Erythroblast (primary cell): ENCODE measurements around the gene SNCAIP.

Source experiments
- GATA1 ChIP-seq: IDR thresholded peaks from 2 replicates; pipeline ENCODE4 v1.6.1; 2011; ENCODE audit warnings: low read depth, mild to moderate bottlenecking, control low read depth, low read length, moderate library complexity
- POLR2A ChIP-seq: IDR thresholded peaks from 2 replicates; pipeline ENCODE4 v1.6.1; 2011; ENCODE audit warnings: mild to moderate bottlenecking, low read length

DNA sequence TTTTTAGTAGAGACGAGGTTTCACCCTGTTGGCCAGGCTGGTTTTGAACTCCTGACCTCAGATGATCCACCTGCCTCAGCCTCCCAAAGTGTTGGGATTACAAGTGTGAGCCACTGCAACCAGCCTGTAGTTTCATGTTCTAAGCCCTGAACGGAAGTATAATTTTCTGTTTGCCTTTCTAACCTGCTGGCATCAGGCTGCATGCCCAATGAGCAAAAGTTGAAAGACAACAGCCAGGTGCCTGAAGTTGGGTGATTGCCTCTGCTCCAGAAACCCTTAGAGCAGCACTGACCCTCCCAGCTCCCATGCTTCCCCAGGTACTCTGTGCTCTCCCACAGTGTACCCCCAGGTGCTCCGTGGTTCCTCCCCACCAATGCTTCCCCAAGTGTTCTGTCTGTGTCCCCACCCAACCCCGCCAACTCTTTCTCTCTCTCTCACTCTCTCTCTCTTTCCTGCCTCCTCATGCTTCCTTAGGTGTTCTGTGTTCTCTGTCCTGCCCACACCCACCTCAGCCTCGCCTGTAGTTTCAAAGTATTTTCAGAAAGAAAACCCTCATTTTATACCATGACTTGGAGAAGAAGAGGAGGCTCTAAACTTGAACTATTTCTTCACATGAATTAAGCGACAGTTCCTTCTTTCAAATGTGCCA lies 145.3 kb downstream of the SNCAIP start:
- TF ChIP-seq POLR2A, result no peak
- no peak for TF ChIP-seq GATA1
